Measurements from ENCODE around the gene ASCC1. TPM values are rescaled to one million over a fixed set of nuclear protein-coding genes. Genes with fewer than 3 reads are reported as not detected.

Gene ASCC1
- total RNA-seq, 1 donor from 2014 or later, result 39.0 TPM

- DNase-seq (ENCODE audit: low spot score), result no peak
These were observed 118.4 kb downstream of the ASCC1 start for GRCh38 chr10:72097448-72098300.

- DNase-seq (ENCODE audit: low spot score), result peak; percentile 40
These were observed 119.7 kb downstream of the ASCC1 start for GRCh38 chr10:72096115-72097000.

- DNase-seq (ENCODE audit: low spot score), result no peak
These were observed 120.9 kb downstream of the ASCC1 start for GRCh38 chr10:72095195-72095594.

- no peak for DNase-seq (ENCODE audit: low spot score)
These were observed 121.5 kb downstream of the ASCC1 start for GRCh38 chr10:72094574-72094973.

- no peak for DNase-seq (ENCODE audit: low spot score)
These were observed 122.6 kb downstream of the ASCC1 start for GRCh38 chr10:72093450-72093849.

DNA sequence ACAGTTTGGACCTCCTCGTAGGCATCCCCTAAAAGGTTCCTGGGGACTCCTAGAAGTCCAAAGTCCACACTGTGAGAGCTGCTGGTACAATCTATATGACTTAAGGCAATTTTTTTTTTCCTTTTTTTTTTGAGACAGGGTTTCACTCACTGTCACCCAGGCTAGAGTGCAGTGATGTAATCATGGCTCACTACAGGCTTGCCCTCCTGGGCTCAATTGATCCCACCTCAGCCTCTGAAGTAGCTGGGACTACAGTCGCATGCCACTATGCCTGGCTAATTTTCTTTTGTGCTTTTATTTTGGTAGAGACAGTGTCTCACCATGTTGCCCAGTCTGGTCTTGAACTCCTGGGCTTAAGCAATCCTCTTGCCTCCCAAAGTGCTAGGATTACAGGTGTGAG lies 123.1 kb downstream of the ASCC1 start:
- no peak for DNase-seq (ENCODE audit: low spot score)

GRCh38 chr10:72092171-72092924 lies 123.7 kb downstream of the ASCC1 start:
- no peak for DNase-seq (ENCODE audit: low spot score)

- DNase-seq (ENCODE audit: low spot score), result no peak
These were observed 125.8 kb downstream of the ASCC1 start for GRCh38 chr10:72090326-72090725.

DNA sequence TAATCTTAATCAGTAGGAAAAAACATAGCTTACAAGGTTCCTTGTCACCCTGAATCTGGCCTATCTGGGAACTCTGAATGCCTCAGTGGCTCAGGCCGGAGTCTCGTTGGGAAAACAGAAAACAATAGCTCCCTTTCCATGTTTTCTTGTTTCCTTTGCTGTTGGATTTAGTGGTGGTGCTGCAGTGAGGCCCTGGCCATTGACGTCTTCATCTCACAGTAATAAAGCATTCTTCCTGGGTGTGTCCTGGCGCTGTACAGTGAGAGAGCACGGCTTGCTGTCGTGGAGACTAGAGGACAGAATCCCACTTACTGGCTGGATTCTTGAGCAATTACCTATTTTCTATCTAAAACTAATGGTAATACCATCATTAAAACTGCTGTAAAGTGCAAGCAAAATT lies 126.5 kb downstream of the ASCC1 start:
- no peak for DNase-seq (ENCODE audit: low spot score)

DNA sequence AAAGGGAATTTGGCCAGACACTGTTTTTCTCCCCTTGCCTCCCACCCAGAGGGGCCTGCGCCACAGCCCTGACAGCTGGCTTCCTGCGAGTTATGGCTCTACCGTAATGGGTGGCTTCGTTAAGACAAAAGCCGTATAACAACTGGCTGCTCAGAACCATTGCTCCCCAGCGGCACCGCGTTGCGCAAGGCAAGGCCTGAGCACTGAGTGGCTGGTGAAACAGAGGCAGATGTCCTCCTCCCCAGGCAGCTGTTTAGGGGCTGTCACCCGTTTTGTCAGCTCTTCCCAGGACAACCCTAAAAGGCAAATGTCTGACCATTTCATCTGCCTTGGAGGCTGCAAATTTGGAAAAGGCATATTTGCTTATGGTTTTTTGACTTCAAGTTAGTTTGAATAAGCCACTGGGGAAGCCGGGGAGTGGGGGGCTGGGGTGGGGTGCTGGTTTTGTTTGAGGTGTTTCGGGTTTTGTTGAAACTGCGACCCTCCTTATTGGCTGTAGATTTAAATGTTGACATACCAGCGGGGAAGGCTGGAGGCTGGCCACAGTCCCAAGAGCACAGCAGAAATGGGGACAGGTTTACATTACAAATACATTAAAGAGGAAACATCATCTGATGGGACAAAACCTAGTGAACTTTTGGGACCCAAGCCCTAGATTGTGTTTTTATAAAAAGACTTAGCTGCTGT lies 127.0 kb downstream of the ASCC1 start:
- DNase-seq (ENCODE audit: low spot score), result no peak

DNA sequence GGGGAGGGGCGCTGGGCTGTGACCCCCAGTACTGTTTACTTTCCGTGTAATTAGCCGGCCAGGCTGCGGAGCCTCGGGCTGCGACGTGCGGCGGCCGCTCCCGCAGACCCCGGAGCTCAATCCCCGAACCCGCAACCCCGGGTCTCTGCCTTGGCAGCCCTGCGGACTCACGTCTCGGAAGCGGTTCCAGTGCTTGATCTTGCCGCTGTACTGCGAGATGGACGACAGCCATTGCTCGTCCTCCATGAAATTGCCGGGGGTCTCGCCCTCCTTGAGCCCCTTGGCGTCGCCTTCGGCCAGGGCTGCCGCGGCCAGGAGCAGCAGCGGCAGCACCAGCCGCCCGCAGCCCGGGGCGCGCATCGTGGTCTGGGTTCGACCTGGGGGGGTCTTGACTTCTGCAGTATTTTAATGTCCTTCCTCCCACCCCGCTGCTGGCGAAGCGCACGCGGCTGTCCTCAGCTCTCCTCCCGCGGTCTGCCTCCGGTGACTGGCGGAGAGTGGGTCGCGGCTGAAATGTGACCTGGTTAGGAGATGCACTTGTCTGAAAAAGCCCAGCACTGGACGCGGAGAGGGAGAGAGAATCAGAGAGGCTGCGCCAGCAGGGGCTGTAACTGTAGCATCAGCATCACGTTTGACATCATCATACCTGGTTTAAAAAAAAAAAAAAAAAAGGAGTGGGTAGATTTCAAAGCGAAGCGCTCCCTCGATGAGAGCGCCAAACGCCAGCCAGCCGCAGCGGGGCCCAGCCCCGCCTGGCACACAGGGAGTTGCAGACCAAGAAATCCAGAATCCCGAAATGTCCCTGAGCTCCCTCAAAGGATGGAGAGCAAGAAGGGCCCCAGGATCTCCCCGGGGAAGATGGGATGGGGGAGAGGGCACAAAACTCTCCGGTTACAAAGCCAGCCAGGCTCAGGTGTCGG lies 127.8 kb downstream of the ASCC1 start, which contains the start of gene SPOCK2:
Gene SPOCK2 (minus strand): TSS at position 583 of the 920 bp plus-strand sequence. CDS start 223 bp downstream, at position 360.
- DNase-seq (ENCODE audit: low spot score), result no peak

DNA sequence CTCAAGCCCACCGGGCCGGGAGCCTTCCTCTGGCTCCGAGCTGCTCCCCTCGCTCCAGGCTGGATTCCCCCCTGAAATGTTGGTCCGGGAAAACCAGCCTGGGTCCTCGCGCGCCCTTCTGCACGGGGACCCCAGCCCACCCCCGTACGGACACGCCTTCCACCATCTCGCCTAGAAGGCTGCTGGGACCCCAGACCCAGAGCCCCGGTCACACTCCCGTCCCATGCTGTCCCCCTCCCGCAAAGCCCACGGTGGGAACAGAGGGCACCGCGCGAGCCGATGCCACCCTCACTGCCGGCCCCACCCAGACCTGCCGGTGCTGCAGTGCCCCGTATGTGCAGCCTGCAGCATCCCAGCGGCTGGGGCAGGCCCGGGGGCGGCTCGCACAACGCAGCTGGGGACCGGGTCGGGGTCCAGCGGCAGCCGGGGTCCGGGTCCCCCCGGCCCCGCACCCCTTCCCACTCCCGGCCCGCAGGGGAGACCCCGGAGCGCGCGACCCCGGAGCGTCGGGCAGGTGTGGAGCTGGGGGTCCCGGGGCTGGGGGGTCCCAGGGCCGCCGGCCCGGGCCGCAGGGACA lies 128.6 kb downstream of the ASCC1 start:
- no peak for DNase-seq (ENCODE audit: low spot score)

- no peak for DNase-seq (ENCODE audit: low spot score)
These were observed 129.3 kb downstream of the ASCC1 start for GRCh38 chr10:72086466-72087391.

- DNase-seq (ENCODE audit: low spot score), result no peak
These were observed 130.1 kb downstream of the ASCC1 start for GRCh38 chr10:72085864-72086465.

- no peak for DNase-seq (ENCODE audit: low spot score)
These were observed 130.9 kb downstream of the ASCC1 start for GRCh38 chr10:72085166-72085565.

GRCh38 chr10:72083790-72084459 lies 132.2 kb downstream of the ASCC1 start:
- no peak for DNase-seq (ENCODE audit: low spot score)

All from umbilical cord (tissue), 2 donors.